Muscle layer of duodenum (tissue), 2 donors: ENCODE measurements around the gene XPNPEP2.
A peak's percentile ranks its signal among the peaks of the same experiment; 100 is the strongest.

ENCODE experiments used
- H3K27ac ChIP-seq: one replicate; pipeline ENCODE4 v1.7.0; 2013; ENCODE audit warnings: mild to moderate bottlenecking, low read length
- H3K27me3 ChIP-seq: one replicate; pipeline ENCODE4 v1.7.0; 2013; ENCODE audit warnings: low read depth, mild to moderate bottlenecking, control low read depth, low read length
- H3K36me3 ChIP-seq, 2 donors: one replicate each; pipeline ENCODE4 v1.7.0; 2013; ENCODE audit warnings: low read length in 2 of 2, control low read depth in 1 of 2, mild to moderate bottlenecking in 1 of 2; ENCODE audit not compliant: insufficient read depth in 2 of 2, control insufficient read depth in 1 of 2
- H3K4me1 ChIP-seq, 2 donors: one replicate each; pipeline ENCODE4 v1.7.0; 2013; ENCODE audit warnings: low read length in 2 of 2, mild to moderate bottlenecking in 2 of 2, control low read depth in 1 of 2, moderate library complexity in 1 of 2; ENCODE audit not compliant: insufficient read depth in 2 of 2, control insufficient read depth in 1 of 2
- H3K4me3 ChIP-seq, 2 donors: one replicate each; pipeline ENCODE4 v1.7.0; 2013; ENCODE audit warnings: low read length in 2 of 2, low read depth in 1 of 2, mild to moderate bottlenecking in 1 of 2
- H3K9me3 ChIP-seq, 2 donors: one replicate each; pipeline ENCODE4 v1.7.0; 2013; ENCODE audit warnings: low read length in 2 of 2, control low read depth in 1 of 2, mild to moderate bottlenecking in 1 of 2; ENCODE audit not compliant: control insufficient read depth in 1 of 2
- donor health status: healthy.

XPNPEP2 gene

DNA sequence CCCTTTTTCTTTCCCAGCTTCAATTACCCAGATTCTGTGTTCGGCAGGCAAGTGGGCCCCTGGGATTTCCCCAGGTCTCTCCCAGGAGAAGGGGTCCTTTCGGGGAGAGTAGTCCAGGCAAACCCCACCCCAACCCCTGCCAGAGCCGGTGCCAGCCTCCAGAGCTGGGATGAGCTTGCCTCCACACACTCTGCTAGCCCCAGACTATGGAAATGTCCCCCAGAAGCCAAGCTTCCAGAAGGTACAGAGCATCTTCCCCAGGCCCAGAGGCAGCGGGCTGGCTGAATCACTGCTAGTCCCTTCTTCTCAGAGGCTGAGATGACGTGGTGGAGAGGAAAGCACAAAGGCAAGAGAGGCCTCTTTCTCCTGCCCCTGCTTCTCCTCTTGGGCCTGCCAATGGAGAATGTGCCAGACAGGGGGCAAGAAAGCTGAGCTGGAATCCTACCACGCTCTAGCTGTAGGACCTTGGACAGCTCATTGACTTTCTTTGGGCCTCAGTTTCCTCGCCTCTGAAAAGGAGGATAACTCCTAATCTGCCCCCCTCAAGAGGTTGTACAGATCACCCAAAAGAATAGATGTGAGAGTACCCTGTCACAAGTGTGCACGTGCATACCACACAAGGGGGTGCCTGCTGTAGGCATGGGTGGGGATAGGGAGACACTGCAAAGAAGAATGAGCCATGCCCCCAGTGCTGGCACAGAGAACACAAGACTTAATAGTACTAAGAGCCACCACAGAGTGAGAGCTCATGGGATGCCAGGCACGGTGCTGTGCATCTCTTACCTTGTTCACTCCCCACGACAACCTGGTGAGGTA lies 43.1 kb downstream of the XPNPEP2 start:
- H3K4me1 ChIP-seq, result peaks cover 0 to under 1% of the 10 kb centered on the region in 2 donors
- H3K27ac ChIP-seq, result no peak overlapping the region
- H3K4me3 ChIP-seq, result peak overlapping the region in 1 of 2 donors; percentile 11
- no peaks in the 10 kb centered on the region for H3K27me3 ChIP-seq
- no peaks in the 10 kb centered on the region for H3K36me3 ChIP-seq
- H3K9me3 ChIP-seq, result no peaks in the 10 kb centered on the region

DNA sequence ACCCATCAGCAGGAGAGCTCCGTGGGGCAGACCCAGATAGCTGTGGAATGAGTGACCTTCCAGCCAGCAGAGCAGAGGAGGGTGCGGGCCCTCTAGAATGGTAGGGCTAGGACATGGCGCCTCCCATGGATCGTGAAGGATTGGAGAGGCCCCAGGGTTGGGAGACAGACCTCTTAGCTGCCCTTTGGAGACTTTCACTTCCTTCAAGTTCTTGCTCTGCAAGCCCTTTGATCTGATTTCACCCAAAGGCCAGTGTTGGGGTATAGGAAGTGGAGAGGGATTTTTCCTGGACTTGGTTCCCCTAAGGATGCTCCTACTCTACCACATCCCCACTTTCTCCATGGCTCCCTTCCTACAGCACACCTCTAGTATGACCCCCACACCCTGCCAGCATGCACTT lies 43.9 kb downstream of the XPNPEP2 start:
- Histone ChIP-seq H3K27me3 (no peaks in the 10 kb centered on the region), H3K27ac (no peak overlapping the region), H3K4me1 (no peaks in the 10 kb centered on the region), H3K4me3 (no peak overlapping the region), H3K9me3 (no peaks in the 10 kb centered on the region), H3K36me3 (no peaks in the 10 kb centered on the region)

DNA sequence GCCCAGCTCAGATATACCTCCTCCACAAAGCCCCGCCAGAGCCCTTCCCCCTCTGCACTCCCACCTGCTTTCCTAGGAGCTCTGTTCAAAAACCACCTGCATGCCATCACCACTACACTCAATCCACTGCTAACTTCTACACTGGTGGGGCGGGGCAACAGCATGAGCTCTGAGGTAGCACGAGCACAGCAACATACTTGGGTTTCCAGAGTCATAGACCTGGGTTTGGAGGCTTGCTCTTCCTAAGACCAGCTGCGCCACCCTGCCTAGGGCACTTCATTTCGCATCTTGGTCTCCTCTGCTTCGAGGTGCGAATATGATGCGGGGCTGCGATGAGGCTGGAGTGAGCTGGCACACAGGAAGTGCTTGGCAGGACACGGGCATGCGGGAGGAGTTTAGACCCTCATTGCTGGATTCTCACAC lies 44.5 kb downstream of the XPNPEP2 start:
- H3K27me3 ChIP-seq, result no peaks in the 10 kb centered on the region
- H3K36me3 ChIP-seq, result no peaks in the 10 kb centered on the region
- H3K4me3 ChIP-seq, result no peak overlapping the region
- H3K9me3 ChIP-seq, result no peaks in the 10 kb centered on the region
- H3K27ac ChIP-seq, result no peak overlapping the region
- H3K4me1 ChIP-seq, result no peaks in the 10 kb centered on the region

DNA sequence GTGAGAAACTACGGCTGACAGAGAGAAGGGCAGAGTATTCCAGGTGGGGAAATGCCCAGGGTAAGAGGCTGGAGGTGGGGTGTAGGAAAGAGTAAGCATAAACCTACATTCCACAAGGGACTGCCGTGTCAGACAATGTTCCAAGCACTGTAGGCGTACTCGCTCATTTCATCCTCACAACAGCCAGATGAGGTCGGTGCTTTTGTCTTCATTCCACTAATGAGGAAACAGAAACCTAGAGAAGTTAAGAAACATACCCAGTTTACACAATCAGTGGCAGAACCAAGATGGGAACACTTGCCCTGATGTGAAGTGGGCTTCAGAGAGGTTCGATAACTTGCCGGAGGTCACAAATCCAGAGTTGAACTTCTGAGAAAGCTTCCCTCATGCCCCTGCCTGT lies 45.6 kb downstream of the XPNPEP2 start:
- Histone ChIP-seq H3K4me3 (no peak overlapping the region), H3K9me3 (no peaks in the 10 kb centered on the region), H3K36me3 (no peaks in the 10 kb centered on the region), H3K27ac (no peak overlapping the region), H3K27me3 (no peaks in the 10 kb centered on the region), H3K4me1 (no peaks in the 10 kb centered on the region)

DNA sequence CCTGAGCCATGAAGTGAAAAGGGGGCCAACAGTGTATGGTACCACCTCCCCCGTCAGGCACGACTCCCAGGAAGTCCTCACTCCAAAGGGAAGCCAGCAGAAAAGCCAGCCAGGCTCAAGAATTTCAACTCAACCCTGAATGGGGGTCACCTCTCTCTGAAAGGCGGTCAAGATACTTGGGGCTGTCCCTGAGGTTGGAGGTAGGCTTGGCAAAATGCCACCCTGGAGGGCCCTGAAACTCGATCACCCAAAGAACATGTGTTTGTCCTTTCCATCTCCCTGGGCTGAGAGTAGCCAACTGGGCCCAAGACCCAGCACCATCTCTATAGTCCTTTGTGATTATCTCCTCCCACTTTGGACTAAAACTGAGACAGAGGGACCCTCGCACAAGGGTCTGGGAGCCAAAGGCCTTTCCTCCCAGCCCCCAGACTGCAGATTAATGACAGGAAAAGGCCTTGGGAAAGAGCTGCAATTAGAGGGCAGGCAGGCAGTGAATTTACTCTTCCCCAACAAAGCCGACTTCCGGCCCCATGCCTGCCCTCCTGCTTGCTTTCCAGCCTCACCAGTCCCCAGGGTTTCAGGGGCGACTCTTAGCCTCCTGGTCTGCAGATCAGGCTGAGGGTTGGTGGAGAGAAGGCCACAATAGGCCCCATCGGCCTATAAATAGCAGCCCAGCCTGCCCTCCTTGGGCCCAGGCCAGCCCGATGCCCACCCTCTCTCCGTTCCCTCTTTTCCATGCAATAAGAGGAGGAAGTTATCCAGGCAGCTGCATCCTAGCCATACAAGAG lies 46.6 kb downstream of the XPNPEP2 start:
- Histone ChIP-seq H3K4me1 (no peaks in the 10 kb centered on the region), H3K4me3 (no peak overlapping the region), H3K27me3 (no peaks in the 10 kb centered on the region), H3K36me3 (no peaks in the 10 kb centered on the region), H3K27ac (no peak overlapping the region), H3K9me3 (no peaks in the 10 kb centered on the region)

DNA sequence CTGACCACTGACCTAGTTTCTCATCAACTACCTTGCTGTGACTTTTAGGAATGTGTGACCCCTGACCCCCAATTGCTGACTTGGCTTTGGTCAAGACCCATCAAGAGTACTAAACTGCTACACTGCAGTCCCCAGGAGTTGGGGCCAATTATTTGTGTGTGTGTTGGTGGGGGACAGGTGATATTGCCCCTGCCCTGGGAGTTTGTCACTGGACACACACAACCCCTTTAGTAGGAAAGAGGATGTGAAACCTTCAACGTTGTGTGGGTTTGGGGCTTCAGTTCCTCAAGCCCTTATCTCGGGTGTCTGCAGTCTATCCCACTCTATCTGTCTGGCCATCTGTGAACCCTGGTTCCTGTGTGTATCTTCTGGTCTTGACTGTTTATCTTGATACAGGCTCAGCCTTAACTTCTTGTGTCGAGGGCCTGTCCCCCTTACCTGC lies 47.5 kb downstream of the XPNPEP2 start:
- H3K4me3 ChIP-seq, result no peak overlapping the region
- H3K27ac ChIP-seq, result no peak overlapping the region
- no peaks in the 10 kb centered on the region for H3K27me3 ChIP-seq
- no peaks in the 10 kb centered on the region for H3K36me3 ChIP-seq
- no peaks in the 10 kb centered on the region for H3K9me3 ChIP-seq
- H3K4me1 ChIP-seq, result no peaks in the 10 kb centered on the region

DNA sequence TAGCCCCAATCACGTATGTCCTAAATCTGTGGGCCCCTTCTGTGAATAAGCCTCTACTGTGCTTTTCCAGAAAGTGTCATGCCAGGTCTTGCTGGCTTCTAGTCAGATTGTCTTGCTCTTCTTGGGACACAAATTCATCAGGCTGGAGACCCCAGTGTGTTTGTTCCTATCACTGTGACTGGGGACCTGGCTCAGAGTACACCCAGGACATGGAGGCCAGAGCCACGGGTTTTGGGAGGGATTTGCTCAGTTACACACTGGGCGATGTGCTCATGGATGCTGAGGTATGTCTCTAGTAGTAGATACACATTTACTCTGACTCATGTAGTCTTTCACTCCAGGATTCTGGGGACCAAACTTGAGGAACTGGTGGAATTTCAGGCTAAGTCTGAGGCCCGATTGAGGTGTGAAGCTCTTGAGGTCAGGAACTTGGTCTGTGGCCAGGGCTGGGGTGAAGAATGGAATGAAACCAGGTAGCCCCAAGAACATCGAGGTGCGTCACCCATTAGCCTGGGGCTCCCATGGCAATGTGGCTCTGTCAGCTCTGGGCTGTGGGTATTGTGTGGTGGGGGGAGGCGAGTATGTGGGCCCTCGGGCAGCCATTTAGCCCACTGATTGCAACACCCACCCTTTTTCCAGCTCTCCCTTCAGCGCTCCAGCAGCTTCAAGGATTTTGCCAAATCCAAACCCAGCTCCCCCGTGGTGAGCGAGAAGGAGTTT lies 48.7 kb downstream of the XPNPEP2 start:
- Histone ChIP-seq H3K4me3 (no peak overlapping the region), H3K9me3 (no peaks in the 10 kb centered on the region), H3K4me1 (no peaks in the 10 kb centered on the region), H3K27me3 (no peaks in the 10 kb centered on the region), H3K36me3 (no peaks in the 10 kb centered on the region), H3K27ac (no peak overlapping the region)

DNA sequence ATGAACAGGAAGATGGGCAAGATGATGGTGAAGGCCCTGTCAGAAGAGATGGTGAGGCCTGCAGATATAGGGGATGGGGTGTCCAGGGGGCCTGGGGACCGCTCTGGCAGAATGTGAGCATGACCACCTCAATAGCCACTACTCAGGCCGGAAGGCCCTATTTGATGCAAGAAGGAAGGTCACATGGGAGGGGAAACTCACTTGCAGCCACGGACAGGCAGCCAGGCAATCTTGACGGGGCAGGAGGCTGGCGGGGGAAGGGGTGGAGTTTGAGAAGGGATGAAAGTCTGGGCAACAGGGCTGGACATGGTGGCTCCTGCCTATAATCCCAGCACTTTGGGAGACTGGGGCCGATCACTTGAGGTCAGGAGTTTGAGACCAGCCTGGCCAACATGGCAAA lies 49.7 kb downstream of the XPNPEP2 start:
- no peaks in the 10 kb centered on the region for H3K36me3 ChIP-seq
- H3K9me3 ChIP-seq, result no peaks in the 10 kb centered on the region
- H3K4me3 ChIP-seq, result no peak overlapping the region
- H3K4me1 ChIP-seq, result no peaks in the 10 kb centered on the region
- H3K27ac ChIP-seq, result no peak overlapping the region
- H3K27me3 ChIP-seq, result no peaks in the 10 kb centered on the region

DNA sequence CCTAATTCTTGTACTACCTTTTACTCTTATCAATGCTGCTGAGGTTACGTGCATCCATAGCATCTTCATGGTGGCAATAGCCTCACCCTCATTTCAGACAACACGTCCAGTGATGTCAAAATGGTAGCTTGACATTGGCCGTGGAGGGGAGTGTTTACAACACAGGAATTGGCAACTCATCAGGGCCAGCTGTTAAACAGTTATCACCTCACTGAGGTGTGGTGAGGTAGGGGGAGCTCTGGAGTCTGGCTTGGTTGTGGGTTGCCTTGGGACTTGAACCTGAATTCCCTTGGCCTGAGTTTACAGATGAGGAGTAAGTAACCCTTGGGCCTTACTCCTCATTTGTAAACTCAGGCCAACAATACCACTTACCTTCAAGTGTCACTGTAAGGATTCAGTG lies 51.4 kb downstream of the XPNPEP2 start:
- no peak overlapping the region for H3K4me3 ChIP-seq

DNA sequence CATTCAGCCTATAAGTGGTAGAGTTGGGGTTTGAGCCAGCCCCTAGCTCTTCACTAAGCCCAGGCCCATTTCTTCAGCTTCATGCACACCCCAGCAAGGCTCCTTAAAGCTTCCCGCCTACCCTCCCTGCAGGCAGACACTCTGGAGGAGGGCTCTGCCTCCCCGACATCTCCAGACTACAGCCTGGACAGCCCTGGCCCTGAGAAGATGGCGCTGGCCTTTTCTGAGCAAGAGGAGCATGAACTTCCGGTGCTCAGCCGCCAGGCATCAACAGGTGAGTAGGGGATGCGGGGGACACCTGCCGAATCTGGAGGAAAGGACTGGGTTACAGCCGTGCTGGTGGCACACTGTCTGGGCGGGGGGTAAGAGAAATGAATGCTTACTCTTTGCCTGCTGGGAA lies 52.0 kb downstream of the XPNPEP2 start:
- H3K9me3 ChIP-seq, result no peaks in the 10 kb centered on the region
- no peaks in the 10 kb centered on the region for H3K27me3 ChIP-seq
- no peak overlapping the region for H3K4me3 ChIP-seq
- no peaks in the 10 kb centered on the region for H3K36me3 ChIP-seq
- no peak overlapping the region for H3K27ac ChIP-seq
- no peaks in the 10 kb centered on the region for H3K4me1 ChIP-seq

More for the DNA sequence above, 51.4 kb downstream of the XPNPEP2 start:
- Histone ChIP-seq H3K9me3 (no peaks in the 10 kb centered on the region), H3K4me1 (no peaks in the 10 kb centered on the region), H3K27ac (no peak overlapping the region), H3K27me3 (no peaks in the 10 kb centered on the region), H3K36me3 (no peaks in the 10 kb centered on the region)

DNA sequence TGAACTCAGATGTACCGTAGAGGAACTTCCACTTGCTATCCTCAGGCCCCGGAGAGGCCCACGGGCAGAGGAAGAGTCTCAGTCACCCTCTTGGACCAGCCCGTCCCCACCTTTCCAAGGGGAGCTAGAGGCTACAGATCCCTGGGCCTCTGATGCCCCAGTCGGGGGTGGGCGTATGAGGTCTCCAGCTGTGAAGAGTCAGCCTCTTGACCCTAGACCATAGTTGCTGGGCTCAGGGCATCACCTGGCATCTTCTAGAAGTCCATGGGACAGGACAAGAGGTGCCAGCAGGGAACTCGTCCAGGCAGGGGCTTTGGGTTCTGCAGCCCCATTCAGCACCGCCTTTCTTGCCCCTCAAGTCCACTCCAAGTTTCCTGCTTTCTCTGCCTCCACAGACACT lies 52.6 kb downstream of the XPNPEP2 start:
- no peaks in the 10 kb centered on the region for H3K36me3 ChIP-seq
- H3K9me3 ChIP-seq, result no peaks in the 10 kb centered on the region
- H3K27me3 ChIP-seq, result no peaks in the 10 kb centered on the region

More for the DNA sequence above, 52.6 kb downstream of the XPNPEP2 start:
- H3K27ac ChIP-seq, result no peak overlapping the region
- no peaks in the 10 kb centered on the region for H3K4me1 ChIP-seq
- no peak overlapping the region for H3K4me3 ChIP-seq
